Activated CD4-positive, alpha-beta memory T cell treated with anti-CD3 and anti-CD28 coated beads, Interleukin-2, amount 10 ng/mL, durations not matched to agents 7 days and 5 days (primary cell): ENCODE results near the gene USP12. TPM values are rescaled to one million over a fixed set of nuclear protein-coding genes. Genes with fewer than 3 reads are reported as not detected.

Source experiments
- CTCF ChIA-PET: fragments of 350-600 bp; sonication (Branson Sonifier 250); formaldehyde crosslinking; loops from one replicate; lab custom pipeline; 2021; ENCODE audit warnings: antibody characterized with exemption, inconsistent platforms; lab: Charles Lee
- POLR2A ChIA-PET: fragments of 350-600 bp; sonication (Branson Sonifier 250); formaldehyde crosslinking; loops from one replicate; lab custom pipeline; 2021; ENCODE audit warnings: antibody characterized with exemption; lab: Charles Lee
- DNase-seq: peaks from one replicate; pipeline ENCODE4 v3.0.0-alpha.2; 2020
- H3K27ac Mint-ChIP-seq: one replicate; pipeline ENCODE4 v1.8.0; 2021; ENCODE audit warnings: mild to moderate bottlenecking, mixed read lengths
- H3K27me3 Mint-ChIP-seq: one replicate; pipeline ENCODE4 v1.8.0; 2021; ENCODE audit warnings: mixed read lengths
- H3K36me3 Mint-ChIP-seq: one replicate; pipeline ENCODE4 v1.8.0; 2021; ENCODE audit warnings: low read depth, mixed read lengths
- H3K4me1 Mint-ChIP-seq: one replicate; pipeline ENCODE4 v1.8.0; 2021; ENCODE audit warnings: mixed read lengths
- H3K4me3 Mint-ChIP-seq: one replicate; pipeline ENCODE4 v1.8.0; 2021; ENCODE audit warnings: mild to moderate bottlenecking, mixed read lengths
- H3K9me3 Mint-ChIP-seq: one replicate; pipeline ENCODE4 v1.8.0; 2021; ENCODE audit warnings: mixed read lengths
- total RNA-seq, 2 experiments: library from RNA; stranded (reverse); gene quantifications; one replicate each; pipeline ENCODE4 v1.2.3, GENCODE V29; 2021

Gene USP12
- total RNA-seq, 2 experiments from 2014 or later, result 22.5 to 23.5 TPM

GRCh38 chr13:27024776-27025492 is 146.7 kb downstream of the USP12 start:
- Mint-ChIP-seq H3K36me3 (no peaks in the 10 kb centered on the region), H3K27ac (no peak overlapping the region), H3K27me3 (peaks cover 17% of the 10 kb centered on the region), H3K4me1 (peaks cover 19% of the 10 kb centered on the region), H3K4me3 (no peak overlapping the region), H3K9me3 (no peaks in the 10 kb centered on the region)
- POLR2A ChIA-PET, result no interaction called here
- DNase-seq, result no peak
- CTCF ChIA-PET, result interaction anchor here (0.8 kb wide), 1 partner anchor 78 kb away, joined by 3 read pairs; no protein-coding TSS in a partner anchor

- Mint-ChIP-seq H3K9me3 (no peaks in the 10 kb centered on the region), H3K27ac (no peak overlapping the region), H3K4me3 (no peak overlapping the region), H3K36me3 (no peaks in the 10 kb centered on the region), H3K27me3 (peaks cover 16% of the 10 kb centered on the region), H3K4me1 (peaks cover 19% of the 10 kb centered on the region)
- POLR2A ChIA-PET, result no interaction called here
- CTCF ChIA-PET, result no interaction called here
- DNase-seq, result no peak
Measured at GRCh38 chr13:27024074-27024461, 147.5 kb downstream of the USP12 start.

GRCh38 chr13:27023385-27024073 is 148.1 kb downstream of the USP12 start:
- ChIA-PET CTCF (no interaction called here), POLR2A (no interaction called here)
- Mint-ChIP-seq H3K27me3 (peaks cover 15% of the 10 kb centered on the region), H3K9me3 (no peaks in the 10 kb centered on the region), H3K4me3 (no peak overlapping the region), H3K36me3 (no peaks in the 10 kb centered on the region), H3K27ac (no peak overlapping the region), H3K4me1 (peaks cover 19% of the 10 kb centered on the region)
- DNase-seq, result no peak

GRCh38 chr13:27022571-27023311 is 148.9 kb downstream of the USP12 start:
- Mint-ChIP-seq H3K4me1 (peaks cover 19% of the 10 kb centered on the region), H3K4me3 (no peak overlapping the region), H3K36me3 (no peaks in the 10 kb centered on the region), H3K27me3 (peaks cover 16% of the 10 kb centered on the region), H3K27ac (no peak overlapping the region), H3K9me3 (no peaks in the 10 kb centered on the region)
- ChIA-PET POLR2A (no interaction called here), CTCF (no interaction called here)
- no peak for DNase-seq

GRCh38 chr13:27020415-27020814 is 151.2 kb downstream of the USP12 start:
- H3K4me1 Mint-ChIP-seq, result peaks cover 12% of the 10 kb centered on the region
- no peaks in the 10 kb centered on the region for H3K9me3 Mint-ChIP-seq
- ChIA-PET CTCF (no interaction called here), POLR2A (no interaction called here)
- no peaks in the 10 kb centered on the region for H3K36me3 Mint-ChIP-seq
- H3K27ac Mint-ChIP-seq, result no peak overlapping the region
- H3K27me3 Mint-ChIP-seq, result peaks cover 6% of the 10 kb centered on the region
- no peak overlapping the region for H3K4me3 Mint-ChIP-seq
- DNase-seq, result no peak

- ChIA-PET CTCF (no interaction called here), POLR2A (no interaction called here)
- Mint-ChIP-seq H3K36me3 (no peaks in the 10 kb centered on the region), H3K9me3 (no peaks in the 10 kb centered on the region), H3K4me1 (peaks cover 12% of the 10 kb centered on the region), H3K4me3 (no peak overlapping the region), H3K27ac (no peak overlapping the region), H3K27me3 (peaks cover 8% of the 10 kb centered on the region)
- no peak for DNase-seq
Measured at GRCh38 chr13:27018882-27019281, 152.7 kb downstream of the USP12 start.

GRCh38 chr13:27018344-27018861 is 153.2 kb downstream of the USP12 start:
- H3K4me1 Mint-ChIP-seq, result peaks cover 9% of the 10 kb centered on the region
- no peak for DNase-seq
- H3K27ac Mint-ChIP-seq, result no peak overlapping the region
- H3K9me3 Mint-ChIP-seq, result no peaks in the 10 kb centered on the region
- H3K27me3 Mint-ChIP-seq, result peaks cover 8% of the 10 kb centered on the region
- CTCF ChIA-PET, result no interaction called here
- POLR2A ChIA-PET, result no interaction called here
- H3K36me3 Mint-ChIP-seq, result no peaks in the 10 kb centered on the region
- no peak overlapping the region for H3K4me3 Mint-ChIP-seq

- H3K27ac Mint-ChIP-seq, result no peak overlapping the region
- no peaks in the 10 kb centered on the region for H3K36me3 Mint-ChIP-seq
- no peak overlapping the region for H3K4me3 Mint-ChIP-seq
- POLR2A ChIA-PET, result no interaction called here
- no peaks in the 10 kb centered on the region for H3K4me1 Mint-ChIP-seq
- CTCF ChIA-PET, result no interaction called here
- DNase-seq, result no peak
- no peaks in the 10 kb centered on the region for H3K9me3 Mint-ChIP-seq
- peaks cover 8% of the 10 kb centered on the region for H3K27me3 Mint-ChIP-seq
Measured at GRCh38 chr13:27016875-27017274, 154.7 kb downstream of the USP12 start.

Other genes with a start within 250 kb of the USP12 start
- 100 to 1,000 TPM; 742 to 774 TPM for gene RPL21, start 79.7 kb upstream of the USP12 start, total RNA-seq
- 1 to 10 TPM; 1.9 to 2.5 TPM for gene RASL11A, start 99.0 kb upstream of the USP12 start, total RNA-seq